H1 (cell line): ENCODE results near the gene EFCAB13. TPM values are rescaled to one million over a fixed set of nuclear protein-coding genes. Genes with fewer than 3 reads are reported as not detected.

ENCODE experiments used
- CTCF ChIA-PET: fragments of 300-600 bp; sonication (Branson Sonifier 250); formaldehyde crosslinking; loops from one replicate; lab custom pipeline; 2021; ENCODE audit not compliant: partially characterized antibody; lab: Charles Lee
- POLR2A ChIA-PET: fragments of 300-600 bp; sonication (Branson Sonifier 250); formaldehyde crosslinking; loops from one replicate; lab custom pipeline; 2021; ENCODE audit warnings: inconsistent platforms; ENCODE audit not compliant: partially characterized antibody; lab: Charles Lee
- DNase-seq, 2 experiments: peaks; one replicate each; pipeline versions ENCODE4 v3.0.0 to v3.0.0-alpha.2; 2010 to 2022; ENCODE audit warnings: low spot score in 2 of 2, low read depth in 1 of 2, mixed read lengths in 1 of 2
- FAIRE-seq: peaks from 2 replicates; lab custom pipeline; 2011; peaks lifted over from hg19 to GRCh38; lab: Jason Lieb, UNC
- H2AFZ ChIP-seq: 2 replicates; pipeline ENCODE4 v1.8.1; 2012; ENCODE audit warnings: low read length, inconsistent platforms
- H2AK5ac ChIP-seq: 2 replicates; pipeline ENCODE4 v1.6.1; 2013; ENCODE audit warnings: low read depth, low read length
- H2BK120ac ChIP-seq: replicated peaks from 2 replicates; pipeline ENCODE3; 2013; ENCODE audit warnings: low read depth, low read length, inconsistent platforms
- H2BK12ac ChIP-seq: 2 replicates; pipeline ENCODE4 v1.6.1; 2013; ENCODE audit warnings: low read depth, low read length
- H2BK15ac ChIP-seq: 2 replicates; pipeline ENCODE4 v1.6.1; 2013; ENCODE audit warnings: low read length
- H2BK20ac ChIP-seq: 2 replicates; pipeline ENCODE4 v1.6.1; 2013; ENCODE audit warnings: low read length
- H2BK5ac ChIP-seq: 2 replicates; pipeline ENCODE4 v1.6.1; 2013; ENCODE audit warnings: low read depth, low read length
- H3K14ac ChIP-seq: 2 replicates; pipeline ENCODE4 v1.6.1; 2013; ENCODE audit warnings: inconsistent platforms; ENCODE audit not compliant: insufficient read length
- H3K18ac ChIP-seq: 2 replicates; pipeline ENCODE4 v1.6.1; 2013; ENCODE audit warnings: low read length; ENCODE audit errors: extremely low read depth
- H3K23ac ChIP-seq: 2 replicates; pipeline ENCODE4 v1.6.1; 2013; ENCODE audit warnings: inconsistent platforms; ENCODE audit not compliant: insufficient read length
- H3K23me2 ChIP-seq: 2 replicates; pipeline ENCODE4 v1.6.1; 2013; ENCODE audit warnings: low read depth, low read length
- H3K27ac ChIP-seq: 2 replicates; pipeline ENCODE4 v1.6.1; 2011; ENCODE audit warnings: low read depth, low read length, inconsistent platforms
- H3K27me3 ChIP-seq, 4 experiments: replicated peaks in 1 of 4; 1 replicate in 1 of 4; 2 replicates in 3 of 4; pipeline versions ENCODE4 v1.6.1 to v1.8.1; 2011 to 2013; ENCODE audit warnings: low read length in 3 of 4, mild to moderate bottlenecking in 3 of 4, inconsistent platforms in 2 of 4, mixed read lengths in 2 of 4, moderate library complexity in 1 of 4; ENCODE audit not compliant: control insufficient read depth in 3 of 4, insufficient read depth in 3 of 4; ENCODE audit errors: extremely low read depth in 1 of 4
- H3K36me3 ChIP-seq, 4 experiments: 2 replicates each; pipeline versions ENCODE4 v1.6.1 to v1.8.1; 2011 to 2013; ENCODE audit warnings: mild to moderate bottlenecking in 4 of 4, low read length in 3 of 4, moderate library complexity in 2 of 4, control low read depth in 1 of 4, inconsistent platforms in 1 of 4; ENCODE audit not compliant: insufficient read depth in 4 of 4, control insufficient read depth in 2 of 4
- H3K4ac ChIP-seq: replicated peaks from 2 replicates; pipeline ENCODE3; 2013; ENCODE audit warnings: low read length, low read depth, mixed read lengths, inconsistent platforms; ENCODE audit not compliant: insufficient read length
- H3K4me1 ChIP-seq, 4 experiments: replicated peaks in 1 of 4; 1 replicate in 1 of 4; 2 replicates in 3 of 4; pipeline versions ENCODE4 v1.6.1 to v1.8.1; 2011 to 2013; ENCODE audit warnings: low read length in 3 of 4, inconsistent platforms in 2 of 4, mixed read lengths in 1 of 4; ENCODE audit not compliant: insufficient read depth in 4 of 4, control insufficient read depth in 3 of 4
- H3K4me2 ChIP-seq, 2 experiments: 2 replicates each; pipeline versions ENCODE4 v1.6.1 to v1.8.1; 2011 to 2013; ENCODE audit warnings: low read depth in 2 of 2, low read length in 2 of 2, control low read depth in 1 of 2, inconsistent platforms in 1 of 2, mild to moderate bottlenecking in 1 of 2; ENCODE audit not compliant: insufficient read depth in 1 of 2
- H3K4me3 ChIP-seq, 4 experiments: fragments of 200-600, 300-600 bp in 1 of 4; sonication (generic), shearing (Covaris generic), sonication (Bioruptor Twin) in 1 of 4; 2 replicates each; pipeline versions ENCODE4 v1.5.1 to v1.8.1; 2011 to 2016; ENCODE audit warnings: low read length in 4 of 4, low read depth in 3 of 4, control low read depth in 2 of 4, inconsistent platforms in 2 of 4, mild to moderate bottlenecking in 2 of 4, mixed read lengths in 1 of 4, moderate library complexity in 1 of 4; ENCODE audit not compliant: insufficient read depth in 2 of 4; ENCODE audit errors: extremely low read depth in 1 of 4
- H3K56ac ChIP-seq: replicated peaks from 2 replicates; pipeline ENCODE3; 2013; ENCODE audit warnings: low read depth, mild to moderate bottlenecking, mixed read lengths, low read length, inconsistent platforms; ENCODE audit not compliant: insufficient read length
- H3K79me1 ChIP-seq: 2 replicates; pipeline ENCODE4 v1.6.1; 2013; ENCODE audit warnings: low read depth, low read length, control low read depth
- H3K79me2 ChIP-seq, 2 experiments: 2 replicates each; pipeline versions ENCODE4 v1.6.1 to v1.8.1; 2012 to 2013; ENCODE audit warnings: low read length in 2 of 2, mild to moderate bottlenecking in 2 of 2, inconsistent platforms in 1 of 2; ENCODE audit not compliant: insufficient read depth in 2 of 2, control insufficient read depth in 1 of 2
- H3K9ac ChIP-seq, 4 experiments: replicated peaks in 1 of 4; 1 replicate in 1 of 4; 2 replicates in 3 of 4; pipeline versions ENCODE4 v1.6.1 to v1.8.1; 2011 to 2013; ENCODE audit warnings: low read depth in 3 of 4, low read length in 3 of 4, control low read depth in 2 of 4, mild to moderate bottlenecking in 2 of 4, moderate library complexity in 2 of 4, inconsistent platforms in 1 of 4; ENCODE audit errors: extremely low read depth in 1 of 4
- H3K9me3 ChIP-seq, 2 experiments: 2 replicates each; pipeline versions ENCODE4 v1.6.1 to v1.8.1; 2012 to 2013; ENCODE audit warnings: mild to moderate bottlenecking in 2 of 2, moderate library complexity in 2 of 2, control low read depth in 1 of 2, inconsistent platforms in 1 of 2, low read depth in 1 of 2, low read length in 1 of 2, mixed read lengths in 1 of 2; ENCODE audit not compliant: insufficient read depth in 2 of 2
- H4K20me1 ChIP-seq, 2 experiments: replicated peaks in 1 of 2; 2 replicates each; pipeline versions ENCODE3 to v1.8.1; 2011 to 2013; ENCODE audit warnings: inconsistent platforms in 2 of 2, low read length in 2 of 2, mild to moderate bottlenecking in 1 of 2; ENCODE audit not compliant: insufficient read depth in 2 of 2, control insufficient read depth in 1 of 2
- H4K5ac ChIP-seq: 2 replicates; pipeline ENCODE4 v1.6.1; 2013; ENCODE audit warnings: low read length, low read depth, mixed read lengths, inconsistent platforms; ENCODE audit not compliant: insufficient read length
- H4K8ac ChIP-seq: 2 replicates; pipeline ENCODE4 v1.8.0; 2013; ENCODE audit warnings: mild to moderate bottlenecking, moderate library complexity, low read length, inconsistent platforms; ENCODE audit not compliant: insufficient read depth; ENCODE audit errors: extremely low read depth
- H4K91ac ChIP-seq: replicated peaks from 2 replicates; pipeline ENCODE3; 2013; ENCODE audit warnings: low read length, mixed read lengths, inconsistent platforms; ENCODE audit not compliant: insufficient read length
- CHD1 ChIP-seq: IDR thresholded peaks from 2 replicates; pipeline ENCODE4 v1.6.1; 2012; ENCODE audit warnings: low read depth, low read length, improper control_type of control experiment
- CREB1 ChIP-seq: IDR thresholded peaks from 2 replicates; pipeline ENCODE4 v1.6.1; 2012; ENCODE audit warnings: inconsistent platforms
- EP300 ChIP-seq, 2 experiments: IDR thresholded peaks; 1 replicate in 1 of 2; 2 replicates in 1 of 2; pipeline ENCODE4 v1.6.1; 2011 to 2012; ENCODE audit warnings: low read depth in 2 of 2, low read length in 2 of 2, mild to moderate bottlenecking in 2 of 2, borderline replicate concordance in 1 of 2, inconsistent platforms in 1 of 2, moderate library complexity in 1 of 2
- HDAC2 ChIP-seq, 2 experiments: fragments of 300-600 bp in 1 of 2; sonication (generic) in 1 of 2; IDR thresholded peaks; 2 replicates each; pipeline ENCODE4 v1.6.1; 2011 to 2012; ENCODE audit warnings: low read depth in 2 of 2, low read length in 2 of 2, mild to moderate bottlenecking in 2 of 2, moderate library complexity in 2 of 2, borderline replicate concordance in 1 of 2, inconsistent platforms in 1 of 2
- JUN ChIP-seq: IDR thresholded peaks from 2 replicates; pipeline ENCODE4 v1.6.1; 2011; ENCODE audit warnings: low read depth, mild to moderate bottlenecking, improper control_type of control experiment, low read length
- NRF1 ChIP-seq: IDR thresholded peaks from 2 replicates; pipeline ENCODE4 v1.6.1; 2011; ENCODE audit warnings: mild to moderate bottlenecking, low read depth, low read length, improper control_type of control experiment
- POLR2AphosphoS5 ChIP-seq: IDR thresholded peaks from 2 replicates; pipeline ENCODE4 v1.6.1; 2011; ENCODE audit warnings: low read depth, low read length
- POU5F1 ChIP-seq: IDR thresholded peaks from 2 replicates; pipeline ENCODE4 v1.6.1; 2011; ENCODE audit warnings: low read depth, mild to moderate bottlenecking, low read length, moderate library complexity
- RAD21 ChIP-seq, 2 experiments: IDR thresholded peaks in 1 of 2; conservative IDR thresholded peaks in 1 of 2; 2 replicates each; pipeline ENCODE4 v1.6.1; 2011; ENCODE audit warnings: low read depth in 2 of 2, low read length in 2 of 2, improper control_type of control experiment in 1 of 2, inconsistent platforms in 1 of 2, mild to moderate bottlenecking in 1 of 2, moderate library complexity in 1 of 2
- RBBP5 ChIP-seq: IDR thresholded peaks from 2 replicates; pipeline ENCODE4 v1.7.1; 2012; ENCODE audit warnings: low read depth, mild to moderate bottlenecking, inconsistent platforms, low read length, moderate library complexity, borderline replicate concordance
- RNF2 ChIP-seq: fragments of 200-900, 300-1000 bp; sonication (generic); IDR thresholded peaks from 2 replicates; pipeline ENCODE4 v1.7.1; 2016; ENCODE audit warnings: borderline replicate concordance, low read depth, mild to moderate bottlenecking, antibody characterized with exemption, low read length; ENCODE audit not compliant: poor library complexity, severe bottlenecking; ENCODE audit errors: missing control alignments
- SIX5 ChIP-seq: IDR thresholded peaks from 2 replicates; pipeline ENCODE4 v1.6.1; 2011; ENCODE audit warnings: mild to moderate bottlenecking, low read depth, low read length
- SP2 ChIP-seq: IDR thresholded peaks from 2 replicates; pipeline ENCODE4 v1.6.1; 2012; ENCODE audit warnings: mild to moderate bottlenecking, low read length, inconsistent platforms
- TEAD4 ChIP-seq: IDR thresholded peaks from 2 replicates; pipeline ENCODE4 v1.6.1; 2012; ENCODE audit warnings: low read depth, low read length, inconsistent platforms, mixed read lengths
- WGBS, 2 experiments: shearing (Covaris generic) in 1 of 2; methylation state at CpG; one replicate each; pipeline versions ENCODE4 v1.1.6 to v1.1.7; 2013 to 2015; ENCODE audit warnings: low lambda C conversion rate in 2 of 2, mixed read lengths in 2 of 2, inconsistent platforms in 1 of 2, low coverage in 1 of 2, missing lambda C conversion rate in 1 of 2; ENCODE audit not compliant: insufficient replicate concordance in 2 of 2, insufficient coverage in 1 of 2, insufficient read length in 1 of 2; ENCODE audit errors: extremely low coverage in 1 of 2, missing lambda C conversion rate in 1 of 2; 5-methylcytosine and 5-hydroxymethylcytosine counted together
- polyA plus RNA-seq, 7 experiments: library from polyadenylated mRNA; depleted of rRNA in 3 of 7; stranded (reverse) in 5 of 7; unstranded in 2 of 7; fragments of >200 nt in 5 of 7; fragments of 200-250 nt in 2 of 7; gene quantifications; 1 replicate in 5 of 7; 2 replicates in 1 of 7; 4 replicates in 1 of 7; pipeline versions ENCODE4 v1.2.1 to v1.2.3, GENCODE V29; 2011 to 2013; ENCODE audit warnings: missing spikeins in 2 of 7, mixed read lengths in 2 of 7
- total RNA-seq: library from RNA; stranded (reverse); fragmentation: NEBNext Ultra II Directional; extraction: Animal tissue kit (Norgen Biotek cat#: 25700); gene quantifications from 2 replicates; pipeline ENCODE4 v1.2.1, GENCODE V29; 2021

The EFCAB13 gene
- total and polyA plus RNA-seq, 2 of the 8 experiments (the other 6 are each of a cell fraction or from before 2014, with no cell fraction given): 0.12 to 2.0 TPM

GRCh38 chr17:47367257-47367656 is 43.5 kb downstream of the EFCAB13 start:
- no peak overlapping the region for H3K27ac ChIP-seq
- H2BK20ac ChIP-seq: no peak overlapping the region
- no peak overlapping the region for H3K18ac ChIP-seq
- H3K14ac ChIP-seq: no peak overlapping the region
- H3K4me3 ChIP-seq: no peak overlapping the region
- DNase-seq: no peak
- H2BK5ac ChIP-seq: no peak overlapping the region
- H3K79me2 ChIP-seq: no peaks in the 10 kb centered on the region
- no peak overlapping the region for H2BK120ac ChIP-seq
- POLR2A ChIA-PET: no interaction called here
- no peaks in the 10 kb centered on the region for H3K36me3 ChIP-seq
- WGBS, 2 experiments: 85% methylated on average over 9 of the region's 10 CpGs; no CpG with 5 or more reads in 1 of the 2 experiments
- H3K4me1 ChIP-seq: no peaks in the 10 kb centered on the region
- H2AFZ ChIP-seq: no peak overlapping the region
- H3K79me1 ChIP-seq: no peaks in the 10 kb centered on the region
- H2AK5ac ChIP-seq: no peak overlapping the region
- H3K9ac ChIP-seq: no peak overlapping the region
- H3K9me3 ChIP-seq: peaks cover 5 to 13% of the 10 kb centered on the region in 2 experiments; a peak in 2 of 4 replicates
- H4K8ac ChIP-seq: no peak overlapping the region
- H3K23ac ChIP-seq: no peak overlapping the region
- no peak for FAIRE-seq
- H4K20me1 ChIP-seq: no peaks in the 10 kb centered on the region
- H4K91ac ChIP-seq: no peak overlapping the region
- H2BK12ac ChIP-seq: no peak overlapping the region
- H3K23me2 ChIP-seq: no peaks in the 10 kb centered on the region
- no peak overlapping the region for H3K4me2 ChIP-seq
- H2BK15ac ChIP-seq: no peak overlapping the region
- no peak overlapping the region for H3K56ac ChIP-seq
- no peak overlapping the region for H4K5ac ChIP-seq
- no peaks in the 10 kb centered on the region for H3K27me3 ChIP-seq
- no peak overlapping the region for H3K4ac ChIP-seq
- CTCF ChIA-PET: interaction anchor here (0.8 kb wide), 1 partner anchor 249 kb away, joined by 3 read pairs; no protein-coding TSS in a partner anchor
- TF ChIP-seq SIX5: no peak
- no peak for TF ChIP-seq POLR2AphosphoS5
- no peak for TF ChIP-seq POU5F1
- TF ChIP-seq CHD1: no peak
- TF ChIP-seq SP2: no peak
- TF ChIP-seq CREB1: no peak
- no peak for TF ChIP-seq EP300 (IDR thresholded peaks at IDR 0.05; ENCODE audit: borderline replicate concordance in 1 of 2, low read depth in 2 of 2, low read length in 2 of 2)
- no peak for TF ChIP-seq RBBP5
- TF ChIP-seq RAD21 (IDR thresholded peaks at IDR 0.05 in 1 of 2, conservative IDR thresholded peaks at IDR 0.05 in 1 of 2; ENCODE audit: low read depth in 2 of 2, low read length in 2 of 2): no peak
- TF ChIP-seq RNF2: no peak
- no peak for TF ChIP-seq JUN
- no peak for TF ChIP-seq TEAD4
- TF ChIP-seq NRF1: no peak
- TF ChIP-seq HDAC2 (IDR thresholded peaks at IDR 0.05; ENCODE audit: borderline replicate concordance in 1 of 2, low read depth in 2 of 2, low read length in 2 of 2): no peak
